Muscle of leg (tissue), 11 donors: ENCODE data around the gene TAF3. TPM values are rescaled to one million over a fixed set of nuclear protein-coding genes. Genes with fewer than 3 reads are reported as not detected.

ENCODE experiments used
- DNase-seq: peaks from one replicate; pipeline ENCODE4 v3.0.0; 2013
- H3K27ac ChIP-seq: one replicate; pipeline ENCODE4 v1.5.1; 2013; ENCODE audit warnings: mild to moderate bottlenecking, low read length, control low read depth
- H3K27me3 ChIP-seq: one replicate; pipeline ENCODE4 v1.6.1; 2013; ENCODE audit warnings: low read length; ENCODE audit not compliant: control insufficient read depth, insufficient read depth
- H3K36me3 ChIP-seq: one replicate; pipeline ENCODE4 v1.6.1; 2013; ENCODE audit warnings: low read length; ENCODE audit not compliant: control insufficient read depth, insufficient read depth
- H3K4me1 ChIP-seq: one replicate; pipeline ENCODE4 v1.6.1; 2013; ENCODE audit warnings: low read length; ENCODE audit not compliant: control insufficient read depth, insufficient read depth
- H3K4me3 ChIP-seq: one replicate; pipeline ENCODE4 v1.5.1; 2013; ENCODE audit warnings: low read length, control low read depth
- H3K9me3 ChIP-seq: replicated peaks from 2 replicates; pipeline ENCODE4 v1.6.1; 2013; ENCODE audit warnings: low read depth, low read length; ENCODE audit not compliant: control insufficient read depth
- WGBS: methylation state at CpG from one replicate; pipeline ENCODE4 v1.1.5; 2013; ENCODE audit warnings: missing lambda C conversion rate; ENCODE audit not compliant: insufficient coverage; 5-methylcytosine and 5-hydroxymethylcytosine counted together
- polyA plus RNA-seq, 8 donors: library from polyadenylated mRNA; unstranded; fragments of 120-200 nt; gene quantifications; one replicate each; pipeline versions ENCODE4 v1.2.1 to v1.2.3, GENCODE V29; 2013; ENCODE audit warnings: inconsistent platforms in 1 of 8, low replicate concordance in 1 of 8; ENCODE audit not compliant: insufficient read length in 8 of 8, insufficient read depth in 1 of 8
- total RNA-seq: library from RNA; stranded (reverse); fragments of 120-200 nt; gene quantifications from one replicate; pipeline ENCODE4 v1.2.4, GENCODE V29; 2013

Gene TAF3
- total and polyA plus RNA-seq, 9 donors: 2.0 to 7.4 (median 6.4) TPM

DNA sequence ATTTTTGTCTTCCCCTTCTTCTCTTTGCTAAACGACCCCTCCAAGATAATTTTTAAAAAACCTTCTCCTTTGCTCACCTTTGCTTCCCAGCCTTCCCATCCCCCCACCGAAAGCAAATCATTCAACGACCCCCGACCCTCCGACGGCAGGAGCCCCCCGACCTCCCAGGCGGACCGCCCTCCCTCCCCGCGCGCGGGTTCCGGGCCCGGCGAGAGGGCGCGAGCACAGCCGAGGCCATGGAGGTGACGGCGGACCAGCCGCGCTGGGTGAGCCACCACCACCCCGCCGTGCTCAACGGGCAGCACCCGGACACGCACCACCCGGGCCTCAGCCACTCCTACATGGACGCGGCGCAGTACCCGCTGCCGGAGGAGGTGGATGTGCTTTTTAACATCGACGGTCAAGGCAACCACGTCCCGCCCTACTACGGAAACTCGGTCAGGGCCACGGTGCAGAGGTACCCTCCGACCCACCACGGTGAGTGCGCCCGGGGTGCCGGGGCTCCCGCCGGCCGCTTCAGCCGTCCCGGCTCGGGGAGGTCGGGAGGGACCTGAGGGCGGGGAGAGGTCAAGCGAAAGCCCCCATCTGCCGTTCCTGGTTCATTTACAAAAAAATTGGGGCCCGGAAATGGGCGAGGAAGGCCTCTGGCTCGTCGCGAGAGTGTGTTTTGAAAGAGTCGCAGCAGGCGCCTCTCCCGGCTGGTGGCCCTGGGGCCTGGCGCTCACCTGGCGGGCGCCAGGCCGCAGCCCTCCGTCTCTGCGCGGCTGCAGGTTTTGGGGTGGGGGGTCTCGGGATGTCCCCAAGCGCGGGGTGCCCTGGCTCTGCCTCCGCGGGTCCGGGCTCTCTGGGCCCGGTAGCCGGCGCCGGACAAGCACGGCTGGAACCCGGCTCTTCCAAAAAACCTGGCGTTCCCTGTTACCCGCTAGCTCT is 237.4 kb downstream of the TAF3 start:
- WGBS: 10% methylated on average over 82 of the region's 85 CpGs
- H3K27me3 ChIP-seq: peaks cover 98% of the 10 kb centered on the region
- H3K4me3 ChIP-seq: peak overlapping the region; percentile 17
- no peaks in the 10 kb centered on the region for H3K9me3 ChIP-seq
- no peaks in the 10 kb centered on the region for H3K36me3 ChIP-seq
- H3K27ac ChIP-seq: no peak overlapping the region
- peaks cover 44% of the 10 kb centered on the region for H3K4me1 ChIP-seq
- DNase-seq: no peak

DNA sequence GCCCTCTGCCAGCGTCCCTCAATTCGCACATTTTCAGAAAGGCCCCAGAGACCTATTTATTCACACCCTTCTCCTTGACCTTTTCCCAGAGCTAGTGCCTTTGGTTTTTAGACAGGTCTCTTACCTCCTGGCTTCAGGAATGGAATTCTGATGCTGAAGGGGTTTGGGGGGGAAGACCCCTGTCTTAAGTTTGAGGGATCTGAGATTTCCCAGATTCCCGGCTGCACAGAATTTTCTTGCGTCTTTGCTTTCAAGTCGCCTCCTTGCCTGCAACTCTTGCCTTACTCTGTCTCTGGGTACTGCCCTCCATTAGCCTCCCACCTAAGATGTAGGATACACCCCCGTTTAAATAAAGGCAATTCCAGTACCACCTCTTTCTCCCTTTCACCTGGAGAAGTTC is 238.1 kb downstream of the TAF3 start:
- no peak overlapping the region for H3K27ac ChIP-seq
- no peak for DNase-seq
- WGBS: 86% methylated on average over 3 of the region's 6 CpGs
- H3K4me3 ChIP-seq: no peak overlapping the region
- H3K4me1 ChIP-seq: peaks cover 38% of the 10 kb centered on the region
- no peaks in the 10 kb centered on the region for H3K9me3 ChIP-seq
- no peaks in the 10 kb centered on the region for H3K36me3 ChIP-seq
- H3K27me3 ChIP-seq: peaks cover 98% of the 10 kb centered on the region

DNA sequence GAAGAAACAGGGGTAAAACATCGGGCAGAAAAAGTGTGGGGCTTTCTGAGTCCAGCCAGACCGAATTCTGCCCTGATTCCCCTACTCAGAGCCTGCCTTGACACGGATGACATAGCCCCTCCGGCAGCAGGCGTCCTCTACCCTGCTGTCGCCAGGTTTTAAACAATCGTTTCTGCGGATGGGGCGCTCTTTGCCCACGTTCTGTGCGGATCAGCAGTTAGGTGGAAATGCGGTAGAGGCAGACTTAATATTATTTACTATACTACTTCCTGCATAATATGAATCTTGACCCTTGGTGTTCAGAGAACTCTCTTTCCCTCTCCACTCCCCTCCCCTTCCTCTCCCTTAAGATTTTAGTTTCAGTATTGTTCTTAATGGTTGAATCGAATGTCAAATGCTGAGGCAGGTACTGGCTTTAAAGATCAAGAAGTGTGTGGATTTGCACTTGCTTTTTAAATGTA is 238.6 kb downstream of the TAF3 start:
- H3K27me3 ChIP-seq: peaks cover 98% of the 10 kb centered on the region
- no peak for DNase-seq
- 53% methylated on average over 4 of the region's 13 CpGs for WGBS
- H3K9me3 ChIP-seq: no peaks in the 10 kb centered on the region
- H3K4me3 ChIP-seq: no peak overlapping the region
- no peaks in the 10 kb centered on the region for H3K36me3 ChIP-seq
- peaks cover 34% of the 10 kb centered on the region for H3K4me1 ChIP-seq
- no peak overlapping the region for H3K27ac ChIP-seq

DNA sequence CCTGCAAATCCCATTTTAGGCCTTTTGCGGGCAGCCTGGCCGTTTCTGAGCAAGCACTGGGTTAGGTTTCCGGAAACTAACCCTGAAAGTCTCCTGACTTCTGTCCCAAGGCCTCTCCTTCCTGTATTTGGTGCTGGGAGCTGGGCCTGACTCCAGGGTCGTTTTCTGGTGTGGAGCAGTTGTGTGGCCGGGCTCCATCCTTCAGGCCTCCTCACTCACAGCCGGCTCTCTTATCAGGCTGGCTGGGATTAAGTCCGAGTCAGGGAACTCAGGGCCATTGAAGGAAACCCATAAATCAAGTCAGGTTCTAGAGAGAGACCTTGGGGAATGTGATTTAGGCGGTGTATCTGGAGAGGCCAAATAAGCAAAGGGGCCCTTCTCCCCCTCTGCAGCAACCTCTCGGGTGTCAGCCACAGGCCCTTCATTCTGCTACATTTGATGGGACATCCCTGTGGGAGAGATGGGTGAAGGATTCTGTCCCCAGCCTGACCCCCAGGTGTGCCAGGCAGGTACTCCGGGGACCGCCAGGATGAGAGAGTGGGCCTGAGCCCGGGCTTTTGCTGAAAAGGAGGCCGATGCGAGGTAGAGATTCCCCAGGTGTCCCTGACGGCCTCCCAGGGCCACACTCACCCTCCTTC is 239.4 kb downstream of the TAF3 start:
- Histone ChIP-seq H3K36me3 (no peaks in the 10 kb centered on the region), H3K4me1 (peaks cover 27% of the 10 kb centered on the region), H3K27ac (no peak overlapping the region), H3K4me3 (no peak overlapping the region), H3K27me3 (peaks cover 98% of the 10 kb centered on the region), H3K9me3 (no peaks in the 10 kb centered on the region)
- 42% methylated on average over 8 of the region's 15 CpGs for WGBS
- no peak for DNase-seq

DNA sequence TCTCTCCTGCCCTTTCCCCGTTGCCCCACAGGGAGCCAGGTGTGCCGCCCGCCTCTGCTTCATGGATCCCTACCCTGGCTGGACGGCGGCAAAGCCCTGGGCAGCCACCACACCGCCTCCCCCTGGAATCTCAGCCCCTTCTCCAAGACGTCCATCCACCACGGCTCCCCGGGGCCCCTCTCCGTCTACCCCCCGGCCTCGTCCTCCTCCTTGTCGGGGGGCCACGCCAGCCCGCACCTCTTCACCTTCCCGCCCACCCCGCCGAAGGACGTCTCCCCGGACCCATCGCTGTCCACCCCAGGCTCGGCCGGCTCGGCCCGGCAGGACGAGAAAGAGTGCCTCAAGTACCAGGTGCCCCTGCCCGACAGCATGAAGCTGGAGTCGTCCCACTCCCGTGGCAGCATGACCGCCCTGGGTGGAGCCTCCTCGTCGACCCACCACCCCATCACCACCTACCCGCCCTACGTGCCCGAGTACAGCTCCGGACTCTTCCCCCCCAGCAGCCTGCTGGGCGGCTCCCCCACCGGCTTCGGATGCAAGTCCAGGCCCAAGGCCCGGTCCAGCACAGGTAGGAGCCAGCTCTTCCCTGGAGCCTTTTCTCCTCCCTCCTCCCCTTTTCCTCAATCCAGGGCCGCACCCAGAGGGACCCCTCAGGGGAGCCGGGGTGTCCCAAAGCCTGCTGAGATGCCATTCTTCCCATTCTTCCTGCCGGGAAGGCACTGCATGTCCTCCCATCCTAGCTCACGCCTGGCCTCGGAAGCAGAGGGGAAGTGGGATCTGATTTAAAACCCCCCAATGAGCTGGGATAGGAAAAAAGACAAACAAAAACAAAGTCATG is 240.2 kb downstream of the TAF3 start:
- H3K9me3 ChIP-seq: no peaks in the 10 kb centered on the region
- peaks cover 97% of the 10 kb centered on the region for H3K27me3 ChIP-seq
- 40% methylated on average over 35 of the region's 45 CpGs for WGBS
- no peak for DNase-seq
- no peak overlapping the region for H3K27ac ChIP-seq
- no peak overlapping the region for H3K4me3 ChIP-seq
- H3K36me3 ChIP-seq: no peaks in the 10 kb centered on the region
- peaks cover 21% of the 10 kb centered on the region for H3K4me1 ChIP-seq

DNA sequence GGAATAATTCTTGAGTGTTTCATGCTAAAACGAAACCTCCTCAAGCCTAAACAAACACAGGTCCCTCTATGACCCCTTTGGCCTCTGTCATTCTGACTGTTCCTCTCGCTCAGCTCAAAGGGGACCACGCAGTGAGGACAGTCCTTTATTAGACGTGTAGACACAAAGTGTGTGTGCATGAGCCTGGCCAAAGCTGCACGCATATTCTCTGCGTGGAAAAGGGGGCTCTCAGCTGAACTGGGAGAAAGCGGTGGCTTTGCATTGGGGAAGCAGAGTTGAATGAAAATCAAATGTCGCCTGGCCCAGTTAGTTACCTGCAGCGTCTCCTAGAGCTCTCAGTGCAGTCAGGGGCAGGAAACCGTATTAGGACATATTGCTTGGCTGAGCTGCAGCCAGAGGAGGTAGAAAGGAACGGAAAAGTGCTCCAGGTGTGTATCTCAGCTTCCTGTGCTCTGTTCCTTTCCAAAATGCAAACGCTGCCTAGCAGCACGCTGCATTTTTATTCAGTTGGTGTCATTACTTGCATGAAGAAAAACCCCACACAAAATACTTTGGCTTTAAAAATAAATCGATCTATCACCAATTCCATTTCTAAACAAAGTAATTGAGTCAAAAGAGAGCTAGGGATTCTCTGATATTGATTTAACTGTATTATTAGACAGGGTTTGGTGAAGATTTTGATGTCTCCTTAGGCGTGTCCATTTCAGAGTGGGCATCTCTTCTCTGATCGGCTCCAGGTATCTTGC is 241.1 kb downstream of the TAF3 start:
- 42% methylated on average over 11 of the region's 16 CpGs for WGBS
- Histone ChIP-seq H3K36me3 (no peaks in the 10 kb centered on the region), H3K27me3 (peaks cover 98% of the 10 kb centered on the region), H3K27ac (no peak overlapping the region), H3K9me3 (no peaks in the 10 kb centered on the region), H3K4me1 (peaks cover 20% of the 10 kb centered on the region), H3K4me3 (no peak overlapping the region)
- DNase-seq: no peak

DNA sequence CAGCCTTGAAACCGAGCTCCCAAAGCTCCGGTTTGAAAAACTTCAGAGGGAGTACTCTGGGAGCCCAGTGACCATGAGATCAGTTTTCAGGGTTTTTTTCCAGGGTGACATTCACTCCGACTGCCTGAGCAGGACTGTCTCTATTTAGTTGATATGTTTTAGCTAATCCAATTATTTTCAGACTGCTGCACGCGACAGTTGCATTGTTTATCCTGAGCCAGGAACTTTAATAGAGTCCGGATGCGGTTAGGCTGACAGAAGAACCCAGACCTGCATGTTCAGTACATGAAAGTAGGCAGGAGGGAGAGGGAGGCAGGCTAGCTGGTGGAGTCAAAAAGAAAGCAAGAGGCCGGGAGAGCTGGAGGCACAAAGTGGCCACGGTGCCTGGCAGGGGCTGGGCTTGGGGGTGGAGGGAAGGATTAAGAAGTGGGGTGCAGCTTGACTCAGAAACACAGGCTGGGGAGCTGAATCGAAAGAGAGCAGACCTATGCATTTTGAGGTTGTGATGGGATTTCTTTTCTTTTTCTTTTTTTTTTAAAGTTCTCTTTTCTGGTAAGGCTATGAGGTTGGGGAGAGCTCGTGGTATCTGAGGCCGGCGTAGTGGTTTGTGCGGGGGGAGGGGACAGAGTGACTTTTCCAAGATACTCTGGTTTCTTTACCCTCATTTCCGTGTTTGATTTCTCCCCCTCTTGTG is 241.9 kb downstream of the TAF3 start:
- Histone ChIP-seq H3K4me1 (peaks cover 12% of the 10 kb centered on the region), H3K27me3 (peaks cover 97% of the 10 kb centered on the region), H3K9me3 (no peaks in the 10 kb centered on the region), H3K36me3 (no peaks in the 10 kb centered on the region), H3K27ac (no peak overlapping the region), H3K4me3 (no peak overlapping the region)
- 8% methylated on average over 9 of the region's 15 CpGs for WGBS
- DNase-seq: no peak

DNA sequence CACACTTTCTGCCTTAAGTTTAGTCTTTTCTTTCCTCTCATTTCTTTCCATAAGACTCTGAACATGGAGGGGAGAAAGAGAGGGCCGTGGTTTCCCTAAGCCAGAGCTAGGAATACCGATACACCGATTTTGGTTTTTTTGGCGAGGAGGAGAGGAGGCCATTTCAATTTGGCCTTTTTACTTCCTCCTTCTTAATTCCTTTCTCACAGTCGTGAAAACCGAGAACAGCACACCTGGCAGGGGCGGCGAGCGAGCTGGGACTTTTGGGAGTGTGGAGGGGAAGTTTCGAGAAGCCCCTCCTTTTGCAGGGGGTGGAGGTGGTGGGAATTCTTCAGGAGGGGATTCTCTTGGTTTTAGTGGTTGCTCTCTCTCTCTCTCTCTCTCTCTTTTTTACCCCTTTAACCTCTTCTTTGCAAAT is 242.4 kb downstream of the TAF3 start:
- H3K27ac ChIP-seq: no peak overlapping the region
- DNase-seq: no peak
- peaks cover 9% of the 10 kb centered on the region for H3K4me1 ChIP-seq
- H3K9me3 ChIP-seq: no peaks in the 10 kb centered on the region
- peaks cover 95% of the 10 kb centered on the region for H3K27me3 ChIP-seq
- no peaks in the 10 kb centered on the region for H3K36me3 ChIP-seq
- no peak overlapping the region for H3K4me3 ChIP-seq
- WGBS: no CpG with 5 or more reads among the region's 10 CpGs
